GM19468 (cell line): ENCODE measurements around the gene MICAL3.

Experiments used
- ATAC-seq: cut with Tn5 transposase; IDR thresholded peaks from one replicate; pipeline ENCODE4 v1.9.1; 2021; ENCODE audit warnings: mild to moderate bottlenecking, moderate library complexity, moderate number of reproducible peaks; ENCODE audit not compliant: unreplicated experiment; ENCODE audit errors: extremely low read depth

Gene MICAL3

GRCh38 chr22:17920992-17921650, 103.2 kb downstream of the MICAL3 start:
- ATAC-seq: no peak

GRCh38 chr22:17920145-17920605, 104.2 kb downstream of the MICAL3 start:
- ATAC-seq: no peak

GRCh38 chr22:17919276-17920144, 104.9 kb downstream of the MICAL3 start:
- no peak for ATAC-seq

DNA sequence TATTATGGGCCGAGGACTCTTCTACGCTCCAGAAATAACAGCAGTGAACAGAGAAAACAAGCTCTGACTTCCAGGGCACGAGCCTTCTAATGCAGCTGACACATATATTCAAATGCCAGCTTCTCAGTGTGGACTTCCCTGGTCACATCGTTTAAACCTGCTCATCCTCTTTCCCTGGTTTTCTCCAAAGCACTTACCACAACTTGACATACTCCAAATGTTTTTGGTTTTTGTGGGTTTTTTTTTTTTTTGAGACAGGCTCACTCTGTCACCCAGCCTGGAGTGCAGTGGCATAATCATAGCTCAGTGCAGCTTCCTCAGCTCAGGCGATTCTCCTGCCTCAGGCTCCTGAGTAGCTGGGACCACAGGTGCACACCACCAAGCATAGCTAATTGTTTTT, 105.5 kb downstream of the MICAL3 start:
- no peak for ATAC-seq

DNA sequence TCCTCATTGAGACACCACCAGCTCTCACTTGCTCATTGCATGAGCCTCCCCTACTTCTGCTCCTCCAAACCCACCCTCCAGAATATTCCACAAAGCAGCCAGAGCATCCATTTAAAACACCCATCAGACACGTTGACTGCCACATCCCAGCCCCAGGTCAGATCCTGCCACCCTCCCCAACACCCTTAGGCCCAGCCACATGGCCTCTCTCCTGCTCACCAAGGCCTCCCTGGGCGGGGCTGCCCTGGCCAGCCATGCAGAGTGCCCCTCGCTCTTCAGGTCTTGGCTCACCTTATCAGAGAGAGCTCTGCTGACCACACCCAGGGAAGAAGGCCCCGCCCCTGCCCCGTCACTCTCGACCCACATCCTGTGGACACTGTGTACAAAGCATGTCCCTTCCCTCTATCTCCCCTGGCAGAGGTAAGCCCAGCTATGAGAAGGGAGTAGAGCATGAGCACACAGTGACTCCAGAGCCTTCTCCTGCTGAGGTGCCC, 106.8 kb downstream of the MICAL3 start:
- no peak for ATAC-seq

- no peak for ATAC-seq
Observed at GRCh38 chr22:17916226-17916889, 108.0 kb downstream of the MICAL3 start.

DNA sequence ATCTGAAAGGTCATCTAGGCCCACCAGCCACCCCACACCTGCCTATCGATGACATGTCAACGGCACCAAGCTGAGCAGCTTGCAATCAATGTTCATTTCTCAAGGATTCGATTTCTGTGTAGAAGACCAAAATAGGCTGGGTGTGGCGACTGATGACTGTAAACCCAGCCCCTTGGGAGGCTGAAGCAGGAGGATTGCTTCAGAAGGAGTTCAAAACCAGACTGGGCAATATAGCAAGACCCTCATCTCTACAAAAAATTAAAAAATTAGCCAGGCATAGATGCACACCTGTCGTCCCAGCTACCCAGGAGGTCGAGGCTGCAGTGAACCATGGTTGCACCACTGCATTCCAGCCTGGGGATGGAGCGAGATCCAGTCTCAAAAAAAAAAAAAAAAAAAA, 108.7 kb downstream of the MICAL3 start:
- ATAC-seq: no peak

GRCh38 chr22:17915188-17915587, 109.2 kb downstream of the MICAL3 start:
- no peak for ATAC-seq

DNA sequence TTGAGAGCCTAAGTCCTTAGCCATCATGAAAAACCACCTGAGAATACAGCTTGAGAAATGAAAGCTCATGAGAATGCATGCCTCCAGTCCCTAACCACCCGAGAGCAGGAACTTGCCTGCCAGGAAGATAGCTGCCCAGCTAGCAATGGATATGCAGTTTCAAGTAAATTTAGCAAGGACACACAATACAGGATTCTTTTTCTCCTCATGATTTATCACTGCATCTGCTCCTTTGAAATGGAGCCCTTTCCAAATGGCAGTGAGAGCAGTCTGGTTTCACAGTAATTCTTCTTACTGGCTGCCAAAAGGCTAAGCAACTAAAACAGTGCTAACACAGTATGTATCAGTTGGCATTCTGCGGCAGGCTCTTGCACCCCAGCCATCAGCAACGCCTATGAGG, 109.9 kb downstream of the MICAL3 start:
- ATAC-seq: no peak

DNA sequence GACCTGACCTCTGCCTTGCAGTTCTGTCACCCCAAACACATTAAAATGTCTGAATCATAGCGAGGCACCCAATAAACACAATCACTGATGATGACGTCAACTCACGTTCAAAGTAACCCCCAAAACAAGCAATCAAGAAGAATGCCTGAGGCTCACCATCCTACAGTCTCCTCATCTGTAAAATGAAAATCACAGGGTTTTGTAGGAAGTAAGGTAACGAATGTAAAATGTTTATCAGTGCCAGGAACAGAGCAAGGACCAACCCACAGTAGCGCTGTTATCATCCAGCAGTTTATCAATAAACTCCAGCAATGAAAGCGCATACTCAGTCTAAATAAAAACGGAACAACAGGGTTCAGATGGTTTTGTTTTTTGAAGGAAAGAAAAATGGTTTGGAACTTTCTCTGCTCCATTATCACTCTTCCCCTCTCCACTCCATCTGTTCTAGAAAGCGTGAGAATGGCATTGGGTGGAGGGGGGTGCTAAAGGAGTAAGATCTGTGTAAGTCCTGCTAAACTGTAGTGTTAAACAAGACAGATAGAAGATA, 110.5 kb downstream of the MICAL3 start:
- ATAC-seq: no peak

- no peak for ATAC-seq
Observed at GRCh38 chr22:17912945-17913721, 111.2 kb downstream of the MICAL3 start.

DNA sequence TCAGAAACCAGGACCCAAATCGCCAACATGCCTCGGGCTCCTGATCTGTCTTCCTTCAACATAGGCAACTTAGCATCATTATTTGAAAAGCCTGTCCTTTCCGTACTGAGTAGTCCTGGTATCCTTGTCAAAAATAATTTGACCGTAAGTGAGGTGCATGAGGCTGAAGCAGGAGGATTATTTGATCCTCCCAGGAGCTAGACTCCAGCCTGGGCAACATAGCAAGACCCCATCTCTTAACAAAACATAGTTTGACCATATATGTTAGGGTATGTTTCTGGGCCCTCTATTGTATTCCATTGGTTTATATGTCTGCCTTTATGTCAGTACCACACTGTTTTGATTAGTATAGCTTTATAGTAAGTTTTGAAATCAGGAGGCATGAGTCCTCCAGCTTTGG, 112.5 kb downstream of the MICAL3 start:
- no peak for ATAC-seq

DNA sequence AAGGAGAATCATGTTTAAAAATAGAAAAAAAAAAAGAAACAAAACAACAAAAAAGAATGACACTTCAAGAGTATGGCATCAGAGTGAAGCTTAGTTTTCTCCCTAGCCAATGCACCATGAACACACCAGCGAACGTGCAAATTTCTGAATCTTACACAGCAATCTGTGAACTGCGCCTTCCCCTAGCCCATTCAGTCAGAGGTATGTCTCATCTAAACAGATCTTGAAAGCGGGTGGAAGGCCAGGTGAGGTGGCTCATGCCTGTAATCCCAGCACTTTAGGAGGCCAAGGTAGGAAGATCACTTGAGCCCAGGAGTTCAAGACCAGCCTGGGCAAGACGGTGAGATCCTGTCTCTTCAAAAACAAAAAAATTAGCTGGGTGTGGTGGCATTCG, 113.1 kb downstream of the MICAL3 start:
- no peak for ATAC-seq

DNA sequence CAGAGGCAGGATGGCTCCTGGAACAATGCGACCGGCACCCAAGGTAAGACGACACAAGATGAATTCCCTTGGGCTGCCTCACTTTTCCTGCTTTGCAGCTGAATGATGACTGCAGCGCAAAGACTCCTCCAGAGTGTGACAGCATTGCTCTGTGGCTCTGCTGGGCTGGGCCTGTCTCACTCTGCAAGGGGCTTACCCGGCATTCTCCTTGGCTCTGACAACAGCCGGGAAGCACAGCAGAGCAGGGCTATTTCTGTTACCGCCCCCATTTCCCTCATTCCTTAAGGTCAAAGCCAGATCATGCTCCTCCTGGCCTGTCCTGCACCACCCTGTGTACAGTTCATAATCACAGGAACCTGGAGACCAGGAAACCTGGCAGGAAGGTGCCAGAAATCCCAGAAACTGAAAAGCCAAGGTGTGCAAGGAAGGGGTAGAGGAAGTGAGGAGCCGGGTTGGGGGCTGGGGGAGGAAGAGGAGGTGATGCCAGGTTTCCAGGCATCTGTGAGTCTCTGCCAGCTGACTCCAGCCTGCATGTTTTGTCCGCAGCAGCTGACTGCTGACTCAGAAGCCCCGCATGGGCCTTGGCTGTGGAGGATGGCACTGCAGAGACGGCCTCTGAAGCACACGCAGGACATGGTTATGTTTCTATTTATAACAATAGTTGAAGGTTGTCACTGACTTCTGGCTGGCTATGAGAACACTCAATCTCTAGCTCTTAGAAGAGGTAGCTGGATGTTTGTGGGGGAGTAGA, 113.6 kb downstream of the MICAL3 start:
- ATAC-seq: no peak

- no peak for ATAC-seq
Observed at GRCh38 chr22:17907748-17908051, 116.7 kb downstream of the MICAL3 start.

GRCh38 chr22:17906978-17907747, 117.2 kb downstream of the MICAL3 start:
- ATAC-seq: no peak

GRCh38 chr22:17905445-17905844, 118.9 kb downstream of the MICAL3 start:
- ATAC-seq: no peak

GRCh38 chr22:17903564-17904295, 120.6 kb downstream of the MICAL3 start:
- no peak for ATAC-seq
